GM23338 (cell line): ENCODE results near the gene OAS3.

Experiments used
- REST ChIP-seq: IDR thresholded peaks from one replicate; pipeline ENCODE4 v1.6.1; 2018; ENCODE audit warnings: antibody characterized with exemption; ENCODE audit not compliant: unreplicated experiment
- TF ChIP-seq, protein P1 (sequence below), 2 experiments: fragments of 200-600 bp in 1 of 2; sonication (generic) in 1 of 2; conservative IDR thresholded peaks; 2 replicates each; pipeline versions ENCODE4 v1.5.1 to v1.6.1; 2016 to 2017; ENCODE audit warnings: antibody characterized with exemption in 2 of 2, low read depth in 2 of 2, mild to moderate bottlenecking in 2 of 2, moderate library complexity in 1 of 2
- TF ChIP-seq, protein P2 (sequence below): fragments of 250-450 bp; sonication (Bioruptor Pico); IDR thresholded peaks from 2 replicates; pipeline ENCODE4 v1.5.0; 2020; ENCODE audit warnings: mild to moderate bottlenecking, moderate library complexity

- TF ChIP-seq, protein P1, sequence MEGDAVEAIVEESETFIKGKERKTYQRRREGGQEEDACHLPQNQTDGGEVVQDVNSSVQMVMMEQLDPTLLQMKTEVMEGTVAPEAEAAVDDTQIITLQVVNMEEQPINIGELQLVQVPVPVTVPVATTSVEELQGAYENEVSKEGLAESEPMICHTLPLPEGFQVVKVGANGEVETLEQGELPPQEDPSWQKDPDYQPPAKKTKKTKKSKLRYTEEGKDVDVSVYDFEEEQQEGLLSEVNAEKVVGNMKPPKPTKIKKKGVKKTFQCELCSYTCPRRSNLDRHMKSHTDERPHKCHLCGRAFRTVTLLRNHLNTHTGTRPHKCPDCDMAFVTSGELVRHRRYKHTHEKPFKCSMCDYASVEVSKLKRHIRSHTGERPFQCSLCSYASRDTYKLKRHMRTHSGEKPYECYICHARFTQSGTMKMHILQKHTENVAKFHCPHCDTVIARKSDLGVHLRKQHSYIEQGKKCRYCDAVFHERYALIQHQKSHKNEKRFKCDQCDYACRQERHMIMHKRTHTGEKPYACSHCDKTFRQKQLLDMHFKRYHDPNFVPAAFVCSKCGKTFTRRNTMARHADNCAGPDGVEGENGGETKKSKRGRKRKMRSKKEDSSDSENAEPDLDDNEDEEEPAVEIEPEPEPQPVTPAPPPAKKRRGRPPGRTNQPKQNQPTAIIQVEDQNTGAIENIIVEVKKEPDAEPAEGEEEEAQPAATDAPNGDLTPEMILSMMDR (conservative IDR thresholded peaks at IDR 0.05; ENCODE audit: low read depth in 2 of 2) = no peak
- TF ChIP-seq REST = no peak
- TF ChIP-seq, protein P2, sequence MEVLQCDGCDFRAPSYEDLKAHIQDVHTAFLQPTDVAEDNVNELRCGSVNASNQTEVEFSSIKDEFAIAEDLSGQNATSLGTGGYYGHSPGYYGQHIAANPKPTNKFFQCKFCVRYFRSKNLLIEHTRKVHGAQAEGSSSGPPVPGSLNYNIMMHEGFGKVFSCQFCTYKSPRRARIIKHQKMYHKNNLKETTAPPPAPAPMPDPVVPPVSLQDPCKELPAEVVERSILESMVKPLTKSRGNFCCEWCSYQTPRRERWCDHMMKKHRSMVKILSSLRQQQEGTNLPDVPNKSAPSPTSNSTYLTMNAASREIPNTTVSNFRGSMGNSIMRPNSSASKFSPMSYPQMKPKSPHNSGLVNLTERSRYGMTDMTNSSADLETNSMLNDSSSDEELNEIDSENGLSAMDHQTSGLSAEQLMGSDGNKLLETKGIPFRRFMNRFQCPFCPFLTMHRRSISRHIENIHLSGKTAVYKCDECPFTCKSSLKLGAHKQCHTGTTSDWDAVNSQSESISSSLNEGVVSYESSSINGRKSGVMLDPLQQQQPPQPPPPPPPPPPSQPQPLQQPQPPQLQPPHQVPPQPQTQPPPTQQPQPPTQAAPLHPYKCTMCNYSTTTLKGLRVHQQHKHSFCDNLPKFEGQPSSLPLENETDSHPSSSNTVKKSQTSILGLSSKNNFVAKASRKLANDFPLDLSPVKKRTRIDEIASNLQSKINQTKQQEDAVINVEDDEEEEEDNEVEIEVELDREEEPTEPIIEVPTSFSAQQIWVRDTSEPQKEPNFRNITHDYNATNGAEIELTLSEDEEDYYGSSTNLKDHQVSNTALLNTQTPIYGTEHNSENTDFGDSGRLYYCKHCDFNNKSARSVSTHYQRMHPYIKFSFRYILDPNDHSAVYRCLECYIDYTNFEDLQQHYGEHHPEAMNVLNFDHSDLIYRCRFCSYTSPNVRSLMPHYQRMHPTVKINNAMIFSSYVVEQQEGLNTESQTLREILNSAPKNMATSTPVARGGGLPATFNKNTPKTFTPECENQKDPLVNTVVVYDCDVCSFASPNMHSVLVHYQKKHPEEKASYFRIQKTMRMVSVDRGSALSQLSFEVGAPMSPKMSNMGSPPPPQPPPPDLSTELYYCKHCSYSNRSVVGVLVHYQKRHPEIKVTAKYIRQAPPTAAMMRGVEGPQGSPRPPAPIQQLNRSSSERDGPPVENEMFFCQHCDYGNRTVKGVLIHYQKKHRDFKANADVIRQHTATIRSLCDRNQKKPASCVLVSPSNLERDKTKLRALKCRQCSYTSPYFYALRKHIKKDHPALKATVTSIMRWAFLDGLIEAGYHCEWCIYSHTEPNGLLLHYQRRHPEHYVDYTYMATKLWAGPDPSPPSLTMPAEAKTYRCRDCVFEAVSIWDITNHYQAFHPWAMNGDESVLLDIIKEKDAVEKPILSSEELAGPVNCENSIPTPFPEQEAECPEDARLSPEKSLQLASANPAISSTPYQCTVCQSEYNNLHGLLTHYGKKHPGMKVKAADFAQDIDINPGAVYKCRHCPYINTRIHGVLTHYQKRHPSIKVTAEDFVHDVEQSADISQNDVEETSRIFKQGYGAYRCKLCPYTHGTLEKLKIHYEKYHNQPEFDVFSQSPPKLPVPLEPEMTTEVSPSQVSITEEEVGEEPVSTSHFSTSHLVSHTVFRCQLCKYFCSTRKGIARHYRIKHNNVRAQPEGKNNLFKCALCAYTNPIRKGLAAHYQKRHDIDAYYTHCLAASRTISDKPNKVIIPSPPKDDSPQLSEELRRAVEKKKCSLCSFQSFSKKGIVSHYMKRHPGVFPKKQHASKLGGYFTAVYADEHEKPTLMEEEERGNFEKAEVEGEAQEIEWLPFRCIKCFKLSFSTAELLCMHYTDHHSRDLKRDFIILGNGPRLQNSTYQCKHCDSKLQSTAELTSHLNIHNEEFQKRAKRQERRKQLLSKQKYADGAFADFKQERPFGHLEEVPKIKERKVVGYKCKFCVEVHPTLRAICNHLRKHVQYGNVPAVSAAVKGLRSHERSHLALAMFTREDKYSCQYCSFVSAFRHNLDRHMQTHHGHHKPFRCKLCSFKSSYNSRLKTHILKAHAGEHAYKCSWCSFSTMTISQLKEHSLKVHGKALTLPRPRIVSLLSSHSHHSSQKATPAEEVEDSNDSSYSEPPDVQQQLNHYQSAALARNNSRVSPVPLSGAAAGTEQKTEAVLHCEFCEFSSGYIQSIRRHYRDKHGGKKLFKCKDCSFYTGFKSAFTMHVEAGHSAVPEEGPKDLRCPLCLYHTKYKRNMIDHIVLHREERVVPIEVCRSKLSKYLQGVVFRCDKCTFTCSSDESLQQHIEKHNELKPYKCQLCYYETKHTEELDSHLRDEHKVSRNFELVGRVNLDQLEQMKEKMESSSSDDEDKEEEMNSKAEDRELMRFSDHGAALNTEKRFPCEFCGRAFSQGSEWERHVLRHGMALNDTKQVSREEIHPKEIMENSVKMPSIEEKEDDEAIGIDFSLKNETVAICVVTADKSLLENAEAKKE (CRISPR knock-in tag) = no peak
Observed at GRCh38 chr12:112961536-112961935, 23.3 kb downstream of the OAS3 start.
